WTC11 (cell line): ENCODE measurements around the gene KCNA5. TPM values are rescaled to one million over a fixed set of nuclear protein-coding genes. Genes with fewer than 3 reads are reported as not detected.

ENCODE experiments used
- ATAC-seq: fragments of 200-7000 bp; cut with Tn5 transposase; 2 replicates; pipeline ENCODE4 v1.10.0; 2021; ENCODE audit warnings: mild to moderate bottlenecking, moderate library complexity
- Bru-seq: library from RNA; stranded (reverse); fragments of 400-500 nt; gene quantifications from one replicate; lab custom pipeline; 2021; lab: Mats Ljungman, UMichigan
- CTCF ChIA-PET: fragments of 300-600 bp; sonication (Branson Sonifier 250); formaldehyde crosslinking; loops from one replicate; lab custom pipeline; 2021; ENCODE audit warnings: antibody characterized with exemption; lab: Charles Lee
- POLR2A ChIA-PET: fragments of 350-600 bp; sonication (Branson Sonifier 250); formaldehyde crosslinking; loops from one replicate; lab custom pipeline; 2021; ENCODE audit warnings: antibody characterized with exemption; lab: Charles Lee
- DNase-seq: peaks from one replicate; pipeline ENCODE4 v3.0.0; 2021; ENCODE audit warnings: low spot score
- H3K27ac Mint-ChIP-seq: 2 replicates; pipeline ENCODE4 v1.8.0; 2021; ENCODE audit warnings: mixed read lengths
- H3K27me3 Mint-ChIP-seq: 2 replicates; pipeline ENCODE4 v1.8.0; 2021; ENCODE audit warnings: low read depth, mild to moderate bottlenecking, moderate library complexity, mixed read lengths
- H3K36me3 Mint-ChIP-seq: 2 replicates; pipeline ENCODE4 v1.8.0; 2021; ENCODE audit warnings: mixed read lengths
- H3K4me1 Mint-ChIP-seq: 2 replicates; pipeline ENCODE4 v1.8.0; 2022; ENCODE audit warnings: mixed read lengths
- H3K4me3 Mint-ChIP-seq: 2 replicates; pipeline ENCODE4 v1.8.0; 2021; ENCODE audit warnings: mild to moderate bottlenecking, moderate library complexity, mixed read lengths
- H3K9me3 Mint-ChIP-seq: 2 replicates; pipeline ENCODE4 v1.8.0; 2021; ENCODE audit warnings: mixed read lengths
- ATF1 ChIP-seq: sonication (generic); formaldehyde crosslinking; IDR thresholded peaks from 2 replicates; pipeline ENCODE4 v1.8.1; 2023; ENCODE audit warnings: mild to moderate bottlenecking, moderate library complexity, missing genetic modification reagents
- CBFB ChIP-seq: sonication (generic); formaldehyde crosslinking; IDR thresholded peaks from 2 replicates; pipeline ENCODE4 v1.8.1; 2022; ENCODE audit warnings: mild to moderate bottlenecking, low read depth, missing genetic modification reagents
- ESRRA ChIP-seq: sonication (generic); formaldehyde crosslinking; IDR thresholded peaks from 2 replicates; pipeline ENCODE4 v1.8.1; 2022; ENCODE audit warnings: mild to moderate bottlenecking, missing genetic modification reagents, borderline replicate concordance
- FOXK1 ChIP-seq: sonication (generic); formaldehyde crosslinking; IDR thresholded peaks from 2 replicates; pipeline ENCODE4 v1.8.0; 2022; ENCODE audit warnings: mild to moderate bottlenecking, moderate library complexity, missing genetic modification reagents
- GABPB1 ChIP-seq: sonication (generic); formaldehyde crosslinking; IDR thresholded peaks from 2 replicates; pipeline ENCODE4 v1.8.1; 2023; ENCODE audit warnings: mild to moderate bottlenecking, missing genetic modification reagents
- GTF2I ChIP-seq: fragments of 250-450 bp; sonication (Bioruptor Pico); conservative IDR thresholded peaks from 2 replicates; pipeline ENCODE4 v1.4.0; 2021; ENCODE audit warnings: mild to moderate bottlenecking
- HMGA2 ChIP-seq: fragments of 250-450 bp; sonication (Bioruptor Pico); IDR thresholded peaks from 2 replicates; pipeline ENCODE4 v1.4.0; 2021; ENCODE audit warnings: mild to moderate bottlenecking, moderate library complexity
- PRRX2 ChIP-seq: fragments of 250-450 bp; sonication (Bioruptor Pico); IDR thresholded peaks from 2 replicates; pipeline ENCODE4 v1.8.0; 2021; ENCODE audit warnings: mild to moderate bottlenecking
- RELA ChIP-seq: sonication (generic); formaldehyde crosslinking; IDR thresholded peaks from 2 replicates; pipeline ENCODE4 v1.8.1; 2022; ENCODE audit warnings: missing genetic modification reagents, mild to moderate bottlenecking, borderline replicate concordance
- TCF7 ChIP-seq: sonication (generic); formaldehyde crosslinking; IDR thresholded peaks from 2 replicates; pipeline ENCODE4 v1.8.0; 2022; ENCODE audit warnings: mild to moderate bottlenecking, low read depth, missing genetic modification reagents, moderate library complexity
- TP53 ChIP-seq: sonication (generic); formaldehyde crosslinking; IDR thresholded peaks from 2 replicates; pipeline ENCODE4 v1.8.1; 2023; ENCODE audit warnings: mild to moderate bottlenecking, missing genetic modification reagents
- ZNF121 ChIP-seq: sonication (generic); formaldehyde crosslinking; IDR thresholded peaks from 2 replicates; pipeline ENCODE4 v1.8.0; 2023; ENCODE audit warnings: missing genetic modification reagents
- ZNF232 ChIP-seq: sonication (generic); formaldehyde crosslinking; IDR thresholded peaks from 2 replicates; pipeline ENCODE4 v1.8.0; 2022; ENCODE audit warnings: mild to moderate bottlenecking, missing genetic modification reagents
- ZNF423 ChIP-seq: fragments of 250-450 bp; sonication (Bioruptor Pico); IDR thresholded peaks from 2 replicates; pipeline ENCODE4 v2.1.2; 2022; ENCODE audit warnings: mild to moderate bottlenecking, moderate library complexity
- long read RNA-seq, 3 experiments: library from RNA in 1 of 3; library from capped mRNA in 1 of 3; library from polyadenylated mRNA in 1 of 3; unstranded in 2 of 3; stranded (forward) in 1 of 3; transcript quantifications; one replicate each; pipeline ENCODE4 v2.0.0, GENCODE V29; 2021
- total RNA-seq: library from RNA; stranded (reverse); gene quantifications from 3 replicates; pipeline ENCODE4 v1.2.3, GENCODE V29; 2021
- TF ChIP-seq, protein P1 (sequence below): fragments of 250-450 bp; sonication (Bioruptor Pico); IDR thresholded peaks from 2 replicates; pipeline ENCODE4 v1.9.0; 2021; ENCODE audit warnings: moderate library complexity, mild to moderate bottlenecking, inconsistent platforms, borderline replicate concordance
- TF ChIP-seq, protein P2 (sequence below): sonication (generic); formaldehyde crosslinking; IDR thresholded peaks from 2 replicates; pipeline ENCODE4 v1.8.1; 2023; ENCODE audit warnings: mild to moderate bottlenecking, missing genetic modification reagents
- TF ChIP-seq, protein P3 (sequence below): sonication (generic); formaldehyde crosslinking; IDR thresholded peaks from 2 replicates; pipeline ENCODE4 v1.8.1; 2023; ENCODE audit warnings: mild to moderate bottlenecking, missing genetic modification reagents
- TF ChIP-seq, protein P4 (sequence below): sonication (generic); formaldehyde crosslinking; IDR thresholded peaks from 2 replicates; pipeline ENCODE4 v1.8.1; 2022; ENCODE audit warnings: low read depth, mild to moderate bottlenecking, moderate library complexity, missing genetic modification reagents, borderline replicate concordance
- TF ChIP-seq, protein P5 (sequence below): sonication (generic); formaldehyde crosslinking; IDR thresholded peaks from 2 replicates; pipeline ENCODE4 v1.8.0; 2022; ENCODE audit warnings: mild to moderate bottlenecking, missing genetic modification reagents

The KCNA5 gene
- 0.14 to 0.23 TPM (median 0.22 TPM) in 3 replicates for total RNA-seq
- not detected for Bru-seq, nascent RNA
- long read RNA-seq, experiment 1, partial matches to known transcripts = 0 of 1 reads
- long read RNA-seq, experiment 1, other reads (novel, unspliced or antisense) = 0 of 1 reads
- long read RNA-seq, experiment 2 = 0 reads
- long read RNA-seq, experiment 3 = 0 reads

DNA sequence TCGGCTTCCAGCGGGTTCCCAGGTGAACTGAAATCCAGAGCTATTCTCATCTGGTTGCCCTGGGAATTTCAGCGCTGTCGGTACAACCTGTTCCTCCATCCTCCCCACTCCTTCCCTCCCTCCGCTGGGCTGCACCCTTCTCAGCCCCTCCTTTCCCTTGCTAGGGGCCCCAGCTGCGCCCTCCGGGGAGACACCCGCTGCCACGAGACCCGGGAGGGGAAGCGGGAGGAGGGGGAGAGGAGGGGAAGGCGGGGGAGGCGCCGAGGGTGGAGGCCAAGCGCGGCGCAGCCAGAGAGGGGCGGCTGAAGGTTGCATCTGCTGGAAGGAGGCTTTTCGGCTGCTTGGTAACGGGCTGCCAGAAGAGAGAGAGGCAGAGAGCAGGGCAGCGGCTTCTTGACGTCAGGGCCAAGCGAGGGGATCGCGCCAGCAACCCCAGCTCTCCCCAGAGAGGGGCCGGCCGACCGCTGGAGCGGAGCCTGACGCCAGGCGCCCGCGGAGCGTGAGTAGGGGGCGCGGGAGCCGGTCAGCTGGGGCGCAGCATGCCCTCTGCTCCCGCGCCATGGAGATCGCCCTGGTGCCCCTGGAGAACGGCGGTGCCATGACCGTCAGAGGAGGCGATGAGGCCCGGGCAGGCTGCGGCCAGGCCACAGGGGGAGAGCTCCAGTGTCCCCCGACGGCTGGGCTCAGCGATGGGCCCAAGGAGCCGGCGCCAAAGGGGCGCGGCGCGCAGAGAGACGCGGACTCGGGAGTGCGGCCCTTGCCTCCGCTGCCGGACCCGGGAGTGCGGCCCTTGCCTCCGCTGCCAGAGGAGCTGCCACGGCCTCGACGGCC lies at the start of gene KCNA5:
Gene KCNA5, plus strand, starts transcription at position 291 of the 831 bp plus-strand sequence. Its CDS starts 269 bp downstream, at position 560.
- ATAC-seq (peak; percentile 72), DNase-seq (peak; percentile 61)
- Mint-ChIP-seq H3K27ac (no peak within 1 kb of the TSS), H3K27me3 (peaks cover 69% of the 10 kb centered on the region), H3K4me1 (peaks cover 10% of the 10 kb centered on the region), H3K4me3 (peak within 1 kb of the TSS; percentile 63), H3K9me3 (0 out of 2 replicates have a peak, but pooled peaks cover 5% of the 10 kb centered on the region), H3K36me3 (peaks cover 5% of the 10 kb centered on the region; the same call in 1 of the 2 replicates)
- POLR2A ChIA-PET = interaction anchor here (1.1 kb wide), 1 partner anchor 31 kb away, joined by 3 read pairs; no protein-coding TSS in a partner anchor
- CTCF ChIA-PET = interaction anchor here (0.7 to 2.1 kb wide), 10 partner anchors 11 to 195 kb away, joined by 3 to 11 read pairs (median 4); no protein-coding TSS in a partner anchor
- no peak for TF ChIP-seq PRRX2
- TF ChIP-seq ATF1 = no peak
- TF ChIP-seq ZNF423 (CRISPR knock-in tag) = peak; percentile 44; the same call in 1 of the 2 replicates
- TF ChIP-seq TCF7 (CRISPR knock-in tag) = 0 out of 2 replicates have a peak, but pooled peaks have one; percentile 23
- 0 out of 2 replicates have a peak, but pooled peaks have one; percentile 23 for TF ChIP-seq TP53 (CRISPR knock-in tag)
- TF ChIP-seq HMGA2 (CRISPR knock-in tag) = no peak
- TF ChIP-seq, protein P1, sequence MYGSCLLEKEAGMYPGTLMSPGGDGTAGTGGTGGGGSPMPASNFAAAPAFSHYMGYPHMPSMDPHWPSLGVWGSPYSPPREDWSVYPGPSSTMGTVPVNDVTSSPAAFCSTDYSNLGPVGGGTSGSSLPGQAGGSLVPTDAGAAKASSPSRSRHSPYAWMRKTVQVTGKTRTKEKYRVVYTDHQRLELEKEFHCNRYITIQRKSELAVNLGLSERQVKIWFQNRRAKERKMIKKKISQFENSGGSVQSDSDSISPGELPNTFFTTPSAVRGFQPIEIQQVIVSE (CRISPR knock-in tag) = no peak
- TF ChIP-seq, protein P2, sequence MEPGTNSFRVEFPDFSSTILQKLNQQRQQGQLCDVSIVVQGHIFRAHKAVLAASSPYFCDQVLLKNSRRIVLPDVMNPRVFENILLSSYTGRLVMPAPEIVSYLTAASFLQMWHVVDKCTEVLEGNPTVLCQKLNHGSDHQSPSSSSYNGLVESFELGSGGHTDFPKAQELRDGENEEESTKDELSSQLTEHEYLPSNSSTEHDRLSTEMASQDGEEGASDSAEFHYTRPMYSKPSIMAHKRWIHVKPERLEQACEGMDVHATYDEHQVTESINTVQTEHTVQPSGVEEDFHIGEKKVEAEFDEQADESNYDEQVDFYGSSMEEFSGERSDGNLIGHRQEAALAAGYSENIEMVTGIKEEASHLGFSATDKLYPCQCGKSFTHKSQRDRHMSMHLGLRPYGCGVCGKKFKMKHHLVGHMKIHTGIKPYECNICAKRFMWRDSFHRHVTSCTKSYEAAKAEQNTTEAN (CRISPR knock-in tag) = 0 out of 2 replicates have a peak, but pooled peaks have one; percentile 54
- TF ChIP-seq RELA = peak; percentile 18; the same call in 1 of the 2 replicates
- TF ChIP-seq GTF2I (CRISPR knock-in tag) = no peak
- peak; percentile 46; the same call in 1 of the 2 replicates for TF ChIP-seq ZNF121 (CRISPR knock-in tag)
- TF ChIP-seq, protein P3, sequence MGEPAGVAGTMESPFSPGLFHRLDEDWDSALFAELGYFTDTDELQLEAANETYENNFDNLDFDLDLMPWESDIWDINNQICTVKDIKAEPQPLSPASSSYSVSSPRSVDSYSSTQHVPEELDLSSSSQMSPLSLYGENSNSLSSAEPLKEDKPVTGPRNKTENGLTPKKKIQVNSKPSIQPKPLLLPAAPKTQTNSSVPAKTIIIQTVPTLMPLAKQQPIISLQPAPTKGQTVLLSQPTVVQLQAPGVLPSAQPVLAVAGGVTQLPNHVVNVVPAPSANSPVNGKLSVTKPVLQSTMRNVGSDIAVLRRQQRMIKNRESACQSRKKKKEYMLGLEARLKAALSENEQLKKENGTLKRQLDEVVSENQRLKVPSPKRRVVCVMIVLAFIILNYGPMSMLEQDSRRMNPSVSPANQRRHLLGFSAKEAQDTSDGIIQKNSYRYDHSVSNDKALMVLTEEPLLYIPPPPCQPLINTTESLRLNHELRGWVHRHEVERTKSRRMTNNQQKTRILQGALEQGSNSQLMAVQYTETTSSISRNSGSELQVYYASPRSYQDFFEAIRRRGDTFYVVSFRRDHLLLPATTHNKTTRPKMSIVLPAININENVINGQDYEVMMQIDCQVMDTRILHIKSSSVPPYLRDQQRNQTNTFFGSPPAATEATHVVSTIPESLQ (CRISPR knock-in tag) = no peak
- TF ChIP-seq CBFB (CRISPR knock-in tag) = no peak
- peak; percentile 55; the same call in 1 of the 2 replicates for TF ChIP-seq ESRRA (CRISPR knock-in tag)
- no peak for TF ChIP-seq ZNF232 (CRISPR knock-in tag)
- no peak for TF ChIP-seq FOXK1 (CRISPR knock-in tag)
- no peak for TF ChIP-seq GABPB1 (CRISPR knock-in tag)
- TF ChIP-seq, protein P4, sequence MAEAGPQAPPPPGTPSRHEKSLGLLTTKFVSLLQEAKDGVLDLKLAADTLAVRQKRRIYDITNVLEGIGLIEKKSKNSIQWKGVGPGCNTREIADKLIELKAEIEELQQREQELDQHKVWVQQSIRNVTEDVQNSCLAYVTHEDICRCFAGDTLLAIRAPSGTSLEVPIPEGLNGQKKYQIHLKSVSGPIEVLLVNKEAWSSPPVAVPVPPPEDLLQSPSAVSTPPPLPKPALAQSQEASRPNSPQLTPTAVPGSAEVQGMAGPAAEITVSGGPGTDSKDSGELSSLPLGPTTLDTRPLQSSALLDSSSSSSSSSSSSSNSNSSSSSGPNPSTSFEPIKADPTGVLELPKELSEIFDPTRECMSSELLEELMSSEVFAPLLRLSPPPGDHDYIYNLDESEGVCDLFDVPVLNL = no peak
- TF ChIP-seq, protein P5, sequence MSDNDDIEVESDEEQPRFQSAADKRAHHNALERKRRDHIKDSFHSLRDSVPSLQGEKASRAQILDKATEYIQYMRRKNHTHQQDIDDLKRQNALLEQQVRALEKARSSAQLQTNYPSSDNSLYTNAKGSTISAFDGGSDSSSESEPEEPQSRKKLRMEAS = peak; percentile 51; the same call in 1 of the 2 replicates
